ENCODE measurements around the gene CCDC85B.

The CCDC85B gene

GRCh38 chr11:65912845-65913244 lies 22.4 kb downstream of the CCDC85B start:
- DNase-seq = no peak

GRCh38 chr11:65915101-65915820 lies 24.8 kb downstream of the CCDC85B start:
- DNase-seq = no peak

- DNase-seq = no peak
Observed at GRCh38 chr11:65915821-65916251, 25.4 kb downstream of the CCDC85B start.

GRCh38 chr11:65916391-65916790 lies 25.9 kb downstream of the CCDC85B start:
- no peak for DNase-seq

GRCh38 chr11:65917077-65917433 lies 26.6 kb downstream of the CCDC85B start:
- no peak for DNase-seq

GRCh38 chr11:65917434-65918210 lies 27.1 kb downstream of the CCDC85B start:
- no peak for DNase-seq

GRCh38 chr11:65918211-65919140 lies 28.0 kb downstream of the CCDC85B start, which contains the start of gene C11orf68:
Gene C11orf68, minus strand, starts transcription at chr11:65919062. Its CDS starts 31 bp downstream, at chr11:65919031.
- no peak for DNase-seq

- peak; percentile 98 for DNase-seq
Observed at GRCh38 chr11:65919141-65919572, 28.7 kb downstream of the CCDC85B start, which contains the start of gene DRAP1. Gene DRAP1, plus strand, starts transcription at chr11:65919426. Its CDS starts 76 bp downstream, at chr11:65919502.

GRCh38 chr11:65919573-65920371 lies 29.3 kb downstream of the CCDC85B start:
- no peak for DNase-seq

GRCh38 chr11:65920372-65920802 lies 29.9 kb downstream of the CCDC85B start:
- DNase-seq = no peak

GRCh38 chr11:65921033-65921555 lies 30.6 kb downstream of the CCDC85B start:
- no peak for DNase-seq

- DNase-seq = no peak
Observed at GRCh38 chr11:65921876-65922275, 31.4 kb downstream of the CCDC85B start.

GRCh38 chr11:65922565-65922964 lies 32.1 kb downstream of the CCDC85B start:
- no peak for DNase-seq

GRCh38 chr11:65925397-65925796 lies 34.9 kb downstream of the CCDC85B start:
- no peak for DNase-seq

- DNase-seq = no peak
Observed at GRCh38 chr11:65927904-65928397, 37.5 kb downstream of the CCDC85B start.

- DNase-seq = no peak
Observed at GRCh38 chr11:65928667-65929066, 38.2 kb downstream of the CCDC85B start.

GRCh38 chr11:65931773-65932557 lies 41.5 kb downstream of the CCDC85B start:
- DNase-seq = no peak

GRCh38 chr11:65932558-65932919 lies 42.1 kb downstream of the CCDC85B start:
- DNase-seq = no peak

- DNase-seq = no peak
Observed at GRCh38 chr11:65934014-65934413, 43.5 kb downstream of the CCDC85B start.

GRCh38 chr11:65937766-65938165 lies 47.3 kb downstream of the CCDC85B start:
- DNase-seq = no peak
